ENCODE data around the gene DLX3. TPM values are rescaled to one million over a fixed set of nuclear protein-coding genes. Genes with fewer than 3 reads are reported as not detected.

DLX3 gene
- total RNA-seq, 1 experiment from 2014 or later: 4.9 TPM

- DNase-seq: peak; percentile 53 to 69
- Histone ChIP-seq H3K36me3 (ENCODE audit: control insufficient read depth, insufficient read depth, low read length) (no peaks in the 10 kb centered on the region), H3K9me3 (no peaks in the 10 kb centered on the region), H3K4me1 (peaks cover 33% of the 10 kb centered on the region), H3K27me3 (replicated peaks; ENCODE audit: control insufficient read depth, insufficient read depth, low read length) (no peaks in the 10 kb centered on the region), H3K4me3 (ENCODE audit: low read depth, low read length) (no peak overlapping the region)
- no peaks in the 10 kb centered on the region for H3K9me3 Mint-ChIP-seq (ENCODE audit: unreplicated experiment)
- H3K36me3 Mint-ChIP-seq (ENCODE audit: insufficient read depth, unreplicated experiment): no peaks in the 10 kb centered on the region
- H3K4me3 Mint-ChIP-seq (ENCODE audit: unreplicated experiment): no peak overlapping the region
- TF ChIP-seq CTCF (IDR thresholded peaks at IDR 0.05; ENCODE audit: insufficient read depth in 1 of 2, low read depth in 1 of 2, low read length in 1 of 2, severe bottlenecking in 1 of 2, unreplicated experiment in 1 of 2): no peak
- intact Hi-C loops (cut with micrococcal nuclease; ENCODE audit: unreplicated experiment): no loop called here
- peaks cover 21% of the 10 kb centered on the region for H3K4me1 Mint-ChIP-seq (ENCODE audit: low read depth, unreplicated experiment)
- POLR2A ChIA-PET: no interaction called here
- CTCF ChIA-PET: interaction anchor here (0.5 to 3.0 kb wide), 4 partner anchors 12 to 322 kb away, joined by 3 to 10 read pairs (median 4); no protein-coding TSS in a partner anchor
- H3K27ac Mint-ChIP-seq (ENCODE audit: unreplicated experiment): no peak overlapping the region
- BruUV-seq (replicated peaks): no TSS peak
- H3K27me3 Mint-ChIP-seq (ENCODE audit: insufficient read depth, unreplicated experiment): no peaks in the 10 kb centered on the region
Measured at GRCh38 chr17:49975531-49975930, 19.5 kb downstream of the DLX3 start.

DNA sequence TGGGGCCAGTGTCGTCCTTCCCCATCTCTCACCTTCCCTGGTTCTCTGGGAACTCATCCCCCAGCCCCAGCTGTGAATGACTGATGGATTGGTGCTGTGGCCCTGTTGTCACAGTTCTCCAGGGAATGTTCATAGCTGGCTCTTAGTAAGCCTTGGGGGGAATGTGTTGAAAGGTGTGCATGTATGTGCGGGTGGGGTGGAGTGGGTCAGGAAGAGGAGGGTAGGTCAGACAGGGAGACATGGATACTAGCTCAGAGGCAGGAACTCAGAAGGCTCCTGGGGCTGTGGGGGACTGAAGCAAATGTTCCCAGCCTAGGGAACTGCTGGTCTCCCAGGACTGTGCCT is 21.8 kb downstream of the DLX3 start:
- TF ChIP-seq CTCF (IDR thresholded peaks at IDR 0.05; ENCODE audit: insufficient read depth in 1 of 2, low read depth in 1 of 2, low read length in 1 of 2, severe bottlenecking in 1 of 2, unreplicated experiment in 1 of 2): no peak
- H3K27ac Mint-ChIP-seq (ENCODE audit: unreplicated experiment): no peak overlapping the region

DNA sequence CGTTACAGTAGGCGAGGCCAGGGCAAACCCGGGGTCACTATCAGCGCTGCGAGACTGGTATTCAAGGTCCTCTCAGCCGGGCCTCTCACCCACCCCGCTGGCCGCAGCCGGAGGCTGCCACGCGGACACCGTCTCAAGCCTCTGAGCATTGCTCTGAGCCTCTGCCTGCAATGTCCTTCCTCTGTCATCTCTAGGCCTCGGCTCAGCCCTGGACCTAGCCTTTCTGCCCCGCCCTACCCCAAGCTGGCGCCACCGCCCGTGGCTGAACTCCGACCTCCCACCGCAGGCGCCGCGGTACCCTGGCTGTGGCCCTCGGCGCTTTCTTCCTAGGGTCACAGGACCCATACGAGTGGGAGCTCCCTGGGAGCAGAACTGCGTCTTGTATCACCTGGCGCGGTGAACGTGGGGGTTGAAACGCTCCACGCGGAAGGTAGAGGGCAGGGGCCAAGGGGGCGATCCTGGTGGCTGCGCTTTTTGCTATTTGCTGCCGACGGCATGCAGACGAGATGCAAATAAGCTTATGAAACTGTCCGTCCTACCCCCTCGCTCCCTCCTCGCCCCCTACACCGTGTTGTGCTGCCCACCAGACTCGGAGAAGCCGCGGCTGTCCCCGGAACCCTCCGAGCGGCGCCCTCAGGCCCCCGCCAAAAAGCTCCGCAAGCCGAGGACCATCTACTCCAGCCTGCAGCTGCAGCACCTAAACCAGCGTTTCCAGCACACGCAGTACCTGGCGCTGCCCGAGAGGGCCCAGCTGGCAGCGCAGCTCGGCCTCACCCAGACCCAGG is 22.3 kb downstream of the DLX3 start:
- intact Hi-C loops (cut with micrococcal nuclease; ENCODE audit: unreplicated experiment): no loop called here
- BruUV-seq (replicated peaks): no TSS peak
- peaks cover 22% of the 10 kb centered on the region for H3K4me1 Mint-ChIP-seq (ENCODE audit: low read depth, unreplicated experiment)
- TF ChIP-seq CTCF (IDR thresholded peaks at IDR 0.05; ENCODE audit: insufficient read depth in 1 of 2, low read depth in 1 of 2, low read length in 1 of 2, severe bottlenecking in 1 of 2, unreplicated experiment in 1 of 2): no peak
- no peaks in the 10 kb centered on the region for H3K36me3 ChIP-seq (ENCODE audit: control insufficient read depth, insufficient read depth, low read length)
- H3K4me1 ChIP-seq: peaks cover 31% of the 10 kb centered on the region
- H3K27ac Mint-ChIP-seq (ENCODE audit: unreplicated experiment): no peak overlapping the region
- ChIA-PET POLR2A (no interaction called here), CTCF (no interaction called here)
- H3K9me3 ChIP-seq: no peaks in the 10 kb centered on the region
- no peak overlapping the region for H3K4me3 Mint-ChIP-seq (ENCODE audit: unreplicated experiment)
- DNase-seq: no peak
- H3K9me3 Mint-ChIP-seq (ENCODE audit: unreplicated experiment): no peaks in the 10 kb centered on the region
- no peak overlapping the region for H3K4me3 ChIP-seq (ENCODE audit: low read depth, low read length)
- H3K27me3 ChIP-seq (replicated peaks; ENCODE audit: control insufficient read depth, insufficient read depth, low read length): no peaks in the 10 kb centered on the region
- peaks cover under 1% of the 10 kb centered on the region for H3K27me3 Mint-ChIP-seq (ENCODE audit: insufficient read depth, unreplicated experiment)
- peaks cover 6% of the 10 kb centered on the region for H3K36me3 Mint-ChIP-seq (ENCODE audit: insufficient read depth, unreplicated experiment)

More for the DNA sequence above, 21.8 kb downstream of the DLX3 start:
- intact Hi-C loops (cut with micrococcal nuclease; ENCODE audit: unreplicated experiment): no loop called here
- Histone ChIP-seq H3K9me3 (no peaks in the 10 kb centered on the region), H3K4me1 (peaks cover 31% of the 10 kb centered on the region), H3K4me3 (ENCODE audit: low read depth, low read length) (no peak overlapping the region), H3K27me3 (replicated peaks; ENCODE audit: control insufficient read depth, insufficient read depth, low read length) (no peaks in the 10 kb centered on the region), H3K36me3 (ENCODE audit: control insufficient read depth, insufficient read depth, low read length) (no peaks in the 10 kb centered on the region)
- DNase-seq: no peak
- Mint-ChIP-seq H3K4me3 (ENCODE audit: unreplicated experiment) (no peak overlapping the region), H3K27me3 (ENCODE audit: insufficient read depth, unreplicated experiment) (no peaks in the 10 kb centered on the region), H3K9me3 (ENCODE audit: unreplicated experiment) (no peaks in the 10 kb centered on the region), H3K36me3 (ENCODE audit: insufficient read depth, unreplicated experiment) (peaks cover 6% of the 10 kb centered on the region), H3K4me1 (ENCODE audit: low read depth, unreplicated experiment) (peaks cover 19% of the 10 kb centered on the region)
- ChIA-PET CTCF (interaction anchor here (0.8 kb wide), 1 partner anchor 34 kb away, joined by 3 read pairs; no protein-coding TSS in a partner anchor), POLR2A (no interaction called here)
- no TSS peak for BruUV-seq (replicated peaks)
